ENCODE results near the gene RAPGEF3.

DNA sequence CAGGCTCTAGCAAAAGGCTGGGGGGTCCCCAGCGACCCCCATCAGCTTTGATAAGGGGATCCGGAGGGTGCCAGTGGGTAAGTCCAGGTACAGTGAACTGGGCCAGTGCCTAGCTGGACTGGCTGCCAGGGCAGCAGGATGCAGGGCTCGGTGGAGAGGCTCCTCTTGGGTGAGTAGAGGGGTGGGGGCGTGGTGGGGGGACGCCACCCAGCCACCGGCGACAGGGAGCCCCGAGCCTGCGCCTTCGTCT lies 171 bp downstream of the RAPGEF3 start:
- TF ChIP-seq, protein P1, sequence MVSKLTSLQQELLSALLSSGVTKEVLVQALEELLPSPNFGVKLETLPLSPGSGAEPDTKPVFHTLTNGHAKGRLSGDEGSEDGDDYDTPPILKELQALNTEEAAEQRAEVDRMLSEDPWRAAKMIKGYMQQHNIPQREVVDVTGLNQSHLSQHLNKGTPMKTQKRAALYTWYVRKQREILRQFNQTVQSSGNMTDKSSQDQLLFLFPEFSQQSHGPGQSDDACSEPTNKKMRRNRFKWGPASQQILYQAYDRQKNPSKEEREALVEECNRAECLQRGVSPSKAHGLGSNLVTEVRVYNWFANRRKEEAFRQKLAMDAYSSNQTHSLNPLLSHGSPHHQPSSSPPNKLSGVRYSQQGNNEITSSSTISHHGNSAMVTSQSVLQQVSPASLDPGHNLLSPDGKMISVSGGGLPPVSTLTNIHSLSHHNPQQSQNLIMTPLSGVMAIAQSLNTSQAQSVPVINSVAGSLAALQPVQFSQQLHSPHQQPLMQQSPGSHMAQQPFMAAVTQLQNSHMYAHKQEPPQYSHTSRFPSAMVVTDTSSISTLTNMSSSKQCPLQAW (CRISPR knock-in tag; IDR thresholded peaks at IDR 0.05), result no peak
- TF ChIP-seq CTCF (CRISPR knock-in tag; IDR thresholded peaks at IDR 0.05), result no peak
- no peak for TF ChIP-seq NRL (CRISPR knock-in tag; IDR thresholded peaks at IDR 0.05; ENCODE audit: borderline replicate concordance)
